Measurements from ENCODE around the gene C10orf105.

GRCh38 chr10:71767420-71768035 lies 48.0 kb upstream of the C10orf105 start:
- TF ChIP-seq, protein P1, sequence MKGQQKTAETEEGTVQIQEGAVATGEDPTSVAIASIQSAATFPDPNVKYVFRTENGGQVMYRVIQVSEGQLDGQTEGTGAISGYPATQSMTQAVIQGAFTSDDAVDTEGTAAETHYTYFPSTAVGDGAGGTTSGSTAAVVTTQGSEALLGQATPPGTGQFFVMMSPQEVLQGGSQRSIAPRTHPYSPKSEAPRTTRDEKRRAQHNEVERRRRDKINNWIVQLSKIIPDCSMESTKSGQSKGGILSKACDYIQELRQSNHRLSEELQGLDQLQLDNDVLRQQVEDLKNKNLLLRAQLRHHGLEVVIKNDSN (IDR thresholded peaks at IDR 0.05; ENCODE audit: borderline replicate concordance, low read depth), result no peak
- no peak for TF ChIP-seq EZH2phosphoT487 (IDR thresholded peaks at IDR 0.05; ENCODE audit: borderline replicate concordance, low read depth)
- TF ChIP-seq ELF1 (IDR thresholded peaks at IDR 0.05), result no peak
